Measurements from ENCODE around the gene GALK2.

- TF ChIP-seq CTCF (IDR thresholded peaks at IDR 0.05), result no peak
- no peak for TF ChIP-seq EZH2 (IDR thresholded peaks at IDR 0.05; ENCODE audit: borderline replicate concordance, insufficient read depth, low read depth, low read length, poor library complexity, severe bottlenecking)
Observed at GRCh38 chr15:49323207-49323606, 153.2 kb downstream of the GALK2 start.
